SHP77 treated with DMSO at 0.1 percent for 48 hours (cell line): ENCODE results near the gene FOXL3.
"Not testable (repeated sequence)": the region's sequence is repeated elsewhere in the genome, so short reads cannot be mapped to it uniquely, and the experiment has no call there.

Experiments
- DNase-seq: peaks from one replicate; lab custom pipeline; 2025; lab: John Stamatoyannopoulos, UW

FOXL3 gene

GRCh38 chr7:289209-289755 is 688 bp upstream of the FOXL3 start:
- no peak for DNase-seq

- no peak for DNase-seq
Observed at GRCh38 chr7:290554-291372, 793 bp downstream of the FOXL3 start.

- no peak for DNase-seq
Observed at GRCh38 chr7:291373-292092, 1.6 kb downstream of the FOXL3 start.

GRCh38 chr7:292226-292625 is 2.3 kb downstream of the FOXL3 start:
- no peak for DNase-seq

- DNase-seq: no peak
Observed at GRCh38 chr7:292826-293225, 2.9 kb downstream of the FOXL3 start.

GRCh38 chr7:293681-294439 is 3.9 kb downstream of the FOXL3 start:
- no peak for DNase-seq

GRCh38 chr7:294440-295154 is 4.6 kb downstream of the FOXL3 start:
- DNase-seq: no peak

GRCh38 chr7:295155-296154 is 5.5 kb downstream of the FOXL3 start:
- DNase-seq: no peak

- DNase-seq: no peak
Observed at GRCh38 chr7:296373-296945, 6.5 kb downstream of the FOXL3 start.

GRCh38 chr7:297141-297540 is 7.2 kb downstream of the FOXL3 start:
- not testable (repeated sequence) for DNase-seq

GRCh38 chr7:297611-298374 is 7.8 kb downstream of the FOXL3 start:
- no peak for DNase-seq

GRCh38 chr7:298375-298702 is 8.4 kb downstream of the FOXL3 start:
- no peak for DNase-seq

GRCh38 chr7:298743-299142 is 8.8 kb downstream of the FOXL3 start:
- no peak for DNase-seq

GRCh38 chr7:299169-299568 is 9.2 kb downstream of the FOXL3 start:
- DNase-seq: no peak

- no peak for DNase-seq
Observed at GRCh38 chr7:299628-300027, 9.7 kb downstream of the FOXL3 start.

GRCh38 chr7:300048-300447 is 10.1 kb downstream of the FOXL3 start:
- DNase-seq: no peak

GRCh38 chr7:300546-301290 is 10.7 kb downstream of the FOXL3 start:
- no peak for DNase-seq

- DNase-seq: no peak
Observed at GRCh38 chr7:301291-302053, 11.5 kb downstream of the FOXL3 start.
